ENCODE measurements around the gene CAD. TPM values are rescaled to one million over a fixed set of nuclear protein-coding genes. Genes with fewer than 3 reads are reported as not detected.

CAD gene
- total and polyA plus RNA-seq, 9 of the 15 experiments (the other 6 are each of a cell fraction or from before 2014, with no cell fraction given) = 7.5 to 126 (median 33.7) TPM

- TF ChIP-seq THAP12 (CRISPR knock-in tag; IDR thresholded peaks at IDR 0.05) (no peak), ZNF77 (CRISPR knock-in tag; IDR thresholded peaks at IDR 0.05) (no peak), NONO (IDR thresholded peaks at IDR 0.05; ENCODE audit: low read depth in 2 of 2, low read length in 1 of 2) (0 out of 4 replicates have a peak, but pooled peaks of 1 of the 2 experiments have one; percentile 20), ZNF512 (tag; IDR thresholded peaks at IDR 0.05) (no peak), FOXP1 (CRISPR knock-in tag; IDR thresholded peaks at IDR 0.05) (no peak), PPARD (CRISPR knock-in tag; IDR thresholded peaks at IDR 0.05) (no peak), SMARCA4 (IDR thresholded peaks at IDR 0.05) (0 out of 2 replicates have a peak, but pooled peaks have one; percentile 19), KDM1A (IDR thresholded peaks at IDR 0.05) (no peak), NRF1 (conservative IDR thresholded peaks at IDR 0.05 in 1 of 2, IDR thresholded peaks at IDR 0.05 in 1 of 2) (peak; percentile 75 to 80), ZNF277 (CRISPR knock-in tag; IDR thresholded peaks at IDR 0.05; ENCODE audit: borderline replicate concordance) (no peak), MBD2 (IDR thresholded peaks at IDR 0.05; ENCODE audit: borderline replicate concordance, low read depth) (no peak), ZNF395 (CRISPR knock-in tag; IDR thresholded peaks at IDR 0.05) (peak; percentile 96), RHOXF2B (CRISPR knock-in tag; conservative IDR thresholded peaks at IDR 0.05) (no peak), VEZF1 (CRISPR knock-in tag; IDR thresholded peaks at IDR 0.05) (peak; percentile 77), PYGO2 (tag; IDR thresholded peaks at IDR 0.05) (no peak)
These were observed at the start of gene CAD (continued) for GRCh38 chr2:27217173-27218121.
